Epithelial cell of proximal tubule (primary cell): Measurements from ENCODE around the gene CTNND2. TPM values are rescaled to one million over a fixed set of nuclear protein-coding genes. Genes with fewer than 3 reads are reported as not detected.

ENCODE experiments used
- DNase-seq: peaks from one replicate; pipeline ENCODE4 v3.0.0-alpha.2; 2011; ENCODE audit warnings: low read depth
- H3K4me3 ChIP-seq: 2 replicates; pipeline ENCODE4 v1.5.1; 2011; ENCODE audit warnings: low read depth, mild to moderate bottlenecking, low read length
- CTCF ChIP-seq: conservative IDR thresholded peaks from 2 replicates; pipeline ENCODE4 v1.5.1; 2012; ENCODE audit warnings: low read depth, mild to moderate bottlenecking, low read length
- total RNA-seq: library from RNA; depleted of rRNA; stranded (reverse); fragments of >200 nt; gene quantifications from 2 replicates; pipeline ENCODE4 v1.2.3, GENCODE V29; 2015

CTNND2 gene
- total RNA-seq, 1 donor from 2014 or later: 0.12 TPM

- no peak for TF ChIP-seq CTCF
- DNase-seq: no peak
- no peak overlapping the region for H3K4me3 ChIP-seq
Observed at GRCh38 chr5:10935536-10935935, 968.7 kb downstream of the CTNND2 start.

- TF ChIP-seq CTCF: no peak
Observed at GRCh38 chr5:10934783-10935355, 969.4 kb downstream of the CTNND2 start.

GRCh38 chr5:10933121-10933520, 971.1 kb downstream of the CTNND2 start:
- H3K4me3 ChIP-seq: no peak overlapping the region
- no peak for TF ChIP-seq CTCF
- DNase-seq: no peak

More at GRCh38 chr5:10934783-10935355, 969.4 kb downstream of the CTNND2 start:
- DNase-seq: no peak
- no peak overlapping the region for H3K4me3 ChIP-seq

GRCh38 chr5:10932426-10932825, 971.8 kb downstream of the CTNND2 start:
- TF ChIP-seq CTCF: no peak
- no peak for DNase-seq

GRCh38 chr5:10927608-10928007, 976.6 kb downstream of the CTNND2 start:
- no peak for DNase-seq
- no peak for TF ChIP-seq CTCF
- H3K4me3 ChIP-seq: no peak overlapping the region

More at GRCh38 chr5:10932426-10932825, 971.8 kb downstream of the CTNND2 start:
- no peak overlapping the region for H3K4me3 ChIP-seq

- no peak for TF ChIP-seq CTCF
- H3K4me3 ChIP-seq: no peak overlapping the region
- DNase-seq: no peak
Observed at GRCh38 chr5:10923310-10923709, 980.9 kb downstream of the CTNND2 start.
